SKM-1 treated with dmso at 0.1 percent for 144 hours (cell line): ENCODE measurements around the gene DYSF.

Experiments used
- DNase-seq: peaks from one replicate; lab custom pipeline; 2025; ENCODE audit not compliant: unreplicated experiment; lab: John Stamatoyannopoulos, UW

The DYSF gene

DNA sequence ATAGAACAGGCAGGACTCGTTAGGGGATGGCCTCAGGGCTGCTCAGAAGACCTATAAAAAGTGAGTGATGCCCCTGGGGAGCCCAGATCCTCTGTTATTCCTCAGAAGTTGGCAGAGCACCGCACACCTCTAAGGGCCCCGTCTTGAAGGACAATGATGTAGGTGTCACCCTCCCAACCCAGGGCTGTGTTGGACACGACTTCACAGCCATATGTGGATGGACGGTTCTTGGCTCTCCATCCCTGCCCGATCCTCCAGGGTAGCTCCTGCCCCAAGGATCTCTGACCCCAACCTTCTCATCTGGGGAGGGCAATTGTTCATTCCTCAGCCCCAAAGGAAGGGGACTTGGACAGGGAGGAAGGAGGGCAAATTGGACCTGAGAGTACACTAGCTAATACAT, 246.1 kb downstream of the DYSF start:
- DNase-seq = no peak

GRCh38 chr2:71700041-71700657, 246.8 kb downstream of the DYSF start:
- DNase-seq = no peak

DNA sequence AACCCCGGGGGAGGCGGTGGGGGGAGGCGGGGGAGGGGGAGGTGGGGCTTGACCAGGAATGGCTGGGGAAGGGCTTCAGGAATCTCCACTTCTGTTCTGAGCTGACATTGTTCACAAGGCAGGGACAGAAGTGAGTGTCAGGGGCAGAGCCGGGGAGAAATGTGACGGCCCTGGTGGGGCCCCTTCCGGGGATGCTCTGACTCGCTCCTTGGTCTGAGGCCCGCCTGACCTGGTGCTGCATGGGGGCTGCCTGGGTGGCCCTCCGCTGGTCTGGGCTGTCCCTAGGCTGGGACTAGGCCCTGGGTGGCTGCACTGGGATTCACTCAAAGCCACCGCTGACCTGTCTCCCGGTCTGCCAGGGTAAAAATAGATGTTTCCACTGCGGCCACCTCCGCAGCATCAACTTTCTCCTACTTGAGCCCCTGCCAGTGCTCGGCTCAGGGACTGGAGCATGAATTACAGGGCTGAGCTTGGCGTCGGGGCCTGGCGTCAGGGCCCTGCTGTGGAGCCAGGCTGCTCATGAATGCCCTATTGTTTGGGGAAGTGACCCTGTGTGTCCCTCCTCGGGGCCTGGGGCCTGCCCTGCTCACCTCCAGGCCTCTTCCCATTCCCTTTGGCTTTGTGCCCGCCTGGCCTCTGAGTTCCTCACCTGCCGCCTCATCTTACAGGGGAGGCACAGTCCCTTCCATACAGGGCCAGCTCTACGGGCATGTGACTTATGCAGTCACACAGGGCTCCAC, 247.5 kb downstream of the DYSF start:
- DNase-seq = no peak

GRCh38 chr2:71702071-71702970, 249.0 kb downstream of the DYSF start:
- no peak for DNase-seq

DNA sequence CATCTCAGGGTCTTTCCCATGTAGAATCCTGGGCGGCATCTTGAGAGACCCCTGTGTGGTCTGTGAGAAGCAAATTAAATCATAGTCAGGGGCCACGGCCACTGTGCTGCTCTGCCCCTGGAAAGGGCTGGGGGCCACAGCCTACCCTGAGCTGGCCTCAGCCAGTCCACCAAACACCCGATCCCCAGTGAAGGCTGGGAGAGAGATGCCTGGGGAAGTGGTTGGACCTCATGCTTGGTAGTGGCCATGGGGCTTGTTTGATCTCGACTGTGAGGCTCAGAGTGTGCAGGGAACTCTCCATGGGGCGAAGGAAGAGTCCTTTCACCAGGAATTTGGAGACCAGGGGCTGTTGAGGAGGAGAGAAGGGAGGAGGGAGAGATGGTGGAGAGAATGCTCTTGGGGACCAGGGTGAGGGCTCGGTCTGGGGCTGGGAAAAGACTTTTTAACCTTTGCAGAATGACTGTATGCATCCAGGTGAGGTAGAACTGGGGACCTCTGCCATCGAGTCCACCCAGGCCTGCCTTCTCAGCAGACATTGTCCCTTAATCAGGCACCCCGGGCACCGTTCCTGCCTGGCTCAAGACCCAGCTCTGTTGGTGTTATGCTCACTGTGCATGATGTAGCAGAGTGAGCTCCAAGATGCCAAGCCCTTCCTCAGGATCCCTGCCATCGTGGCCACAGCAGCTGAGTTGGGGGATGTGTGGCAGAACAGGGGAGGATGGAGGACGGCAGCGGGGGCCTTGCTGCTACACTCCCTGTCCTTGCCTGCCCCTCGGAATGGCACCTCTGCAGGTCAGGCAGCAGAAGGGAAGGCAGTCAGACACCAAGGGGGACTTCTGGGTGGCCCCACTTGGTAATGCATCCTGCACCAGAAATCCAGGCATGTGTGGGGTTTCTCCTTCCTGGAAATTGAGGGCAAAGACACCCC, 249.9 kb downstream of the DYSF start:
- DNase-seq = no peak

DNA sequence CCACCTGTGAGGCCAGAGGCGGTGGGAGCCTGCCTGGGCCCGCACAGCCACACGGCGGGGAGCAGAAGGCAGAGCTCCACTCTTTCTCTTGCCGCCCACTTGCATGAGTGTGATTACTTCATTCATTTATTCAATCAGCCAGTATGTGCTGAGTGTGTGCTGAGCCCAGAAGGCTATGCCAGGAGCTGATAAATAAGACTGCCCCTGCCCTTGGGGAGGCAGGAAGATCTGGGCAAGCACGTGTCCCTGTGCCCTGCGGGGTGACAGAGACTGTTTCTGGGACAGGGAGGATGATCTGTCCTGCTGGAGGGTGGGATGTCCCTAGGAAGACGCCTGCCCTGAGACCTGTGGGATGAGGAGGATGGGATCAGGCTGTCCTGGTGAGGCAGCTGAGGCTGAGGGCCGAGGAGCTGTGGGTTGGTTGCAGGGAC, 250.8 kb downstream of the DYSF start:
- DNase-seq = no peak

- DNase-seq = no peak
These were observed 251.3 kb downstream of the DYSF start for GRCh38 chr2:71704688-71705087.

DNA sequence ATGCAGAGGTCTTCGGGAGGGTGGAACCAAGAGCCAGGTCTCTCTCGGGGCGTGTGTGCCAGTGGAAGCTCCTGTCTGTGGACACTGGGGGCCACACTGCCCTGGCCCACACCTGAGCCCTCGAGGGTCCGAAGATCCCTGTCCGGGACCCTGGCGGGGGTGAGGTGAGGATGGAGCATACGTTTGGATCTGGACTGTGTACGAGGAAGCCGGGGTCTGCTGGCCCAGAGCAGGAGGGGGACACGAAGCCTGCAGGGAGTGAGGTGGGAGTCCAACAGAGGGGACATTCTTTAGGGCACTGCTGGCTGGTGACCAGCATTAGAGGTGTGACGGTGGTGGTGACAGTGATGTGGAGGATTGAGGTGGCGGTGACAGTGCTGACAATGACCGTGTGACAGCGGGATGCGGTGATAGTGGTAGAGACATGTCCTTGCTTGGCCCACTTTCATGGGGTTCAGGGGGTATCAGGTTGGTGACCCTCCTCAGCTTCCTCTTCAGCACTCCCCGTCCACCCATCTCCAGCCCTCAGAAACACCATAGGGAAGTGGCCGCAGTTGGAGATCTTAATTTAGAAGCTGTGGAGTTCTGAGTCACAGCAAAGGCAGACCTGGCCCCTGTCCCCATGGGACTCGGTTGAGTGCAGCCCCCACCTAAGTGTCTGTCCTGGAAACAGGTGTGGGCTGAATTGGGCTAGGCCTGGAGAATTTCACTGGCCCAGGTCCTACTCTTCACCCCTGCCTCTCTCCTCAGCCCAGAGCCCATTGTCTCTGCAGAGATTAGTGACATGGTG, 252.0 kb downstream of the DYSF start:
- DNase-seq = no peak

DNA sequence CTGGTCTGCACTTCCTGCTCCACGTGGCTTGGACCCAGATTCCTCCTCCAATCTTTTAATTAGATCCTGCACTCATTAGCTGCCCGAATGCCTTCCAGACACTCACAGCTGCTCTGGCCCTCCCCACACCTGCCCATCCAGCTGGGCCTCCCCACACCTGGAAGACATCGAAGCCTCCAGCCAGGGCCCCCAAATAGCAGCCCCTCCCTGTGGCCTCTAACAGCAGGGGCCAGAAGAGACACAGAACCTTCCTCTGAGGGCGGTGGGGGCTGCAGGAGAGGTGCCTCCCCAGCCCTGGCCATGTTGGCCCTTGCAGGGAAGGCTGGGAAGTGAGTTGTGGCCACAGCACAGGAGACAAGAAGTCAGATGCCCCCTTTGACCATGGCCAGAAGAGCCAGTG, 252.8 kb downstream of the DYSF start:
- DNase-seq = no peak

DNA sequence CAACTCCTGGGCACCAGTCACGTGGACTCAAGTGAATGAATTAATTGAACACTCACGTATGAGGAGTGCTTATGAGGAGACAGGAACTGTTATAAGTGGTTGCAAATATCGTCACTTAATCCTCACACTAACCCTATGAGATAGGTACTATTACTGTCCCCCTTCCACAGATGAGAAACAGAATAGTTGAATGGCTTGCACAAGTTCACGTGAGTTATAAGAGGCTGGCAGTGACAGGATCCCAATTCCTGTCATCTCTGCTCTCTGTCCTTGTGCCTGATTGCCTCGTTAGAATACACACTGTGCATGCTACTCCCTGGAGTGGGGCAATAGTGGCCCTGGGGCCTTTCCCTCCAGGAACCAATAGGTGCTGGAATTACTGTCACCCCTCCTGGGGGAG, 253.5 kb downstream of the DYSF start:
- no peak for DNase-seq

DNA sequence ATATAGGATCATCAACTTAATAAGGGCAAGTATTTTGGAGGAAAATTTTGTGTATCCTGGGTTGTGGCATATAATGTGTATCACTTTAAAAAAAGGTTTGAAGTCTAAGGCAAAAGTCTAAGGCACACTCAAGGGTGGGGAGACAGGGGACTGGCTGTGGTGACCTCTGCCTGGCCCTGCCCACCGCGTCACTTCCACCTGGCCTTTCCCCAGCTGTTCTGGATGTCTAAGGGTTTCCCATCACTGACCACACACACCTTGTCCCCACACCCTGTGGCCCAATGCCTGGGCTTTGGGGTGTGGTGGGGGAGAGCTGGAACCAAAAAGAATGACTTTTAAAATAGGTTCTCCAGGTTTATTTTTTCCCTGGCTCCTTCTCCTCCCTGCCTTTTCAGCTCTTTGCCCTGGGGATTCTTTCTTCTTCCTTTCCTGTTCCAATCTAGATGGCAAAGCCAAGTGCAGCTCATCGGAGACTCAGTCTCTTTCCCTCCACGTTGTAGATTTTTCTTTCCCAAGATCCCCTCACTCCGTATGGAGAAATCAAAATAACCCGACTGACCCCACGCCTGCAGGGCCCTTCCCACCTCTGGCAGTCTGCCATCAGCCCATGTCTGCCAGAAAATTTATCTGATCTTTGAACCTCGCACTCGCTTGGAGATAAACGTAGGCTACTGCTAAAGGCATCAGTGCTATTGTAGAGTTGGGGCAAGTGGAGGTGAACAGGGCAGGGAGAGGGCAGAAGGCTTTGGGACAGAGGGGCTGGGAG, 257.2 kb downstream of the DYSF start:
- DNase-seq = no peak

DNA sequence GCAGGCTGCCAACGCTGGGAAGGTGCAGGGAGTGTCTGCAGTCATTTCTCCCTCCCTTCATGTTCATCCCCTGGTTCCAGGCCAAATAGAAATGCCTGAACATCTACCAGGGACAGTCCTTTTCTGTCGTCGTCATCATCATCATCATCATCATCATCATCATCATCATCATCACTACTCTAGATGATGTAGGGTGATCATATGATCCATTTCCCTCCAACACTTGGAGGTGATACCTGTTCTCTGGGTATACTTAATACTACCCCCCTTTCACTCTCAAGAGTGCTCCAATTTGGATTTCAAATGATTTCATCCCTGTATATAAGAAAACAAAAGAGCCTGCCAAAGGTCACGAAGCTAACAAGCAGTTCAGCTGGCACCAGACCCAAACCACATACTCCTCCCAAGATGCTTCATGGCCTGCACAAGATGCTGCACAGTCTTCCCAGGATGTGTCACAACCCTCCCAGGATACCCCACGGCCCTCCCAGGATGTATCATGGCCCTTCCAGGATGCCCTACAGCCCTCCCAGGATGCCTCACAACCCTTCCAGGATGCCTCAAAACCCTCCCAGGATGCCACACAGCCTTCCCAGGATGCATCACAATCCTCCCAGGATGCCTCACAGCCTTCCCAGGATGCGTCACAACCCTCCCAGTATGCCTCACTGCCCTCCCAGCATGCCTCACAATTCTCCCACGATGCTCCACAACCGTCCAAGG, 257.9 kb downstream of the DYSF start:
- no peak for DNase-seq

DNA sequence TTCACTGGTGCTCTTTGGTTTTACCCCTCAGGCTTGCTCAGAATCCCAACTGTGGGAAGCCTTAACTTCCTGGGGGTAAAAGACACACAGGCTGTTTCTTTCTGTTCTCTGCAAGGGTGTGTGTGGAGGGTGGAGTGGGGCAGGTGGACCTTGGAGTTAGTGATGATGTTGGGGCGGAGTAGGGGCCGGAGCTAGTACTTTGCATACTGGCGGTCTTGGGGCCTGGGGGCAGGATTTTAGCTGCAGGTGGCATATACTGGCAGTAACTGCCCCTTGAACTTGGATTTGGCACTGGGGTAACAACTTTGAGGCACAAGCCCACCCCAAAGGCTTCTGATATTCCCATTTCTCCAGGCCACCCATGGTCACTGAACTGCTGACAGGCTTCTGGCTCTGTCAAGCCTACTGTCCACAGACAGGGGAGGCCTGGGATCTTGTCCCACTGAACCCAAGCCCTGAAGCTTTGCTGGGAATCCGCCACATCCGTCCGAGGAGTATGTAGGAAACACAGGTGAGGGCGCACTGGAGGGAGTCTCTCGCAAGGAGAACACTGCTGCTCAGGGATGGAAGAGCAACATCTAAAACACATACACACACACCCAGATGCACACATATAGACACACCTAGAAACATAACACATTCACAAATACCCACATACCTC, 258.9 kb downstream of the DYSF start:
- DNase-seq = no peak

GRCh38 chr2:71713581-71714580, 260.5 kb downstream of the DYSF start:
- no peak for DNase-seq

DNA sequence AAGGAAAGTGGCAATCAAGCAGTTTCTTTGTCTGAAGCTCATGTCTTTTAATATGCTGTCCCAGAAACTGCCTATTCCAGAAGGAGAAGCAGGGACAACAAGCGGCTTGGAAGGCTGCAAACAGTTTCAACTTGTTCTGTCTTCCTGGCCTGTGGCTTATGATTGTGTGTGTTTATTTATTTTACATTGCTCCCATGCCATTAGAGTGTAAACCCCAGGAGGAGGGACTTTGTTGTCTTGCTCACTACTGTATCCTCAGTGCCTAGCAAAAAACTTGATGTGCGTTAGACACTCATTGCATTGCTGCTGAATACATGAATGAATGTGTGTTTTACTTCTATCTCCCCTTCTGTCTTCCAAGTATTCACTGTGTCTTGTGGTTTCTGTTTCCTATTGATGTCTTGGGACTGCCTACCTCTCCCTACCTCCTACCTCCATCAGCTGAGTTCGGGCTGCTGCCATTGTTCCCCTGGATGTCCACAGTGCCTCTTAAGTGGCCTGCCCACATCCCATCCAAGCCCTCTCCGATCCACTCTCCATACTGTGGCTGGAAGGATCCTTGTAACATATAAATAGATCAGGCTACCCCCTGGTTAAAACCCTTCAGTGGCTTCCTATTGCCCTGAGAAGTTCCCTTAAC, 261.4 kb downstream of the DYSF start:
- no peak for DNase-seq

DNA sequence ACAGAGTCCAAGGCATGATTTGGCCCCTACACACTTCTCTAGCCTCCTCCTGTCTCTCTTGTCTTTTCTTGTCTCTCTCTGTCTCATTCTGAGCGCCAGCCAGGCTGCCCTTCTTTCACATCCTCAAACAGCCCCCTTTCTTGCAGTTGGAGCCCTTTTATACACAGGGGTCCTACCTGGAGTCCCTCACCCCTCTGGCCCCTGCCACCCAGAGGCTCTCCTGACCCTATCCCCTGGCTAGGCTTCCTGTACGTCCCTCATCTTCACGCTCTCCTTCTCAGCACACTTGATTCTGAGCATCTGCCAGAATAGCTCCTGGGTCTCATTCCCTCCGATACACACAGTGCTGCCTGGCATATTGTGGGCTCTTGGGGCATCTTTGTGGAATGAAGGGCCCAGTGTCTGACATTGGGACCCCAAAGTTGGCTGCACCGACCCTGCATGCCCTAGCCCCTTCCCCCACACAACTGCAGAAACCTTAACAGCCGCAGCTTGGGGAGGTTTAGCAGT, 261.9 kb downstream of the DYSF start:
- DNase-seq = no peak
